GM19468 (cell line): ENCODE data around the gene ABAT.
"Not testable (repeated sequence)": the region's sequence is repeated elsewhere in the genome, so short reads cannot be mapped to it uniquely, and the experiment has no call there.

ENCODE experiments used
- ATAC-seq: cut with Tn5 transposase; IDR thresholded peaks from one replicate; pipeline ENCODE4 v1.9.1; 2021; ENCODE audit warnings: mild to moderate bottlenecking, moderate library complexity, moderate number of reproducible peaks; ENCODE audit not compliant: unreplicated experiment; ENCODE audit errors: extremely low read depth

ABAT gene

GRCh38 chr16:8739151-8739550 is 64.7 kb downstream of the ABAT start:
- no peak for ATAC-seq

GRCh38 chr16:8739989-8740704 is 65.7 kb downstream of the ABAT start:
- no peak for ATAC-seq

- ATAC-seq: no peak
Observed at GRCh38 chr16:8740775-8741355, 66.4 kb downstream of the ABAT start.

GRCh38 chr16:8741636-8742035 is 67.2 kb downstream of the ABAT start:
- ATAC-seq: no peak

- no peak for ATAC-seq
Observed at GRCh38 chr16:8742068-8742467, 67.7 kb downstream of the ABAT start.

- not testable (repeated sequence) for ATAC-seq
Observed at GRCh38 chr16:8748944-8749343, 74.5 kb downstream of the ABAT start.

GRCh38 chr16:8751481-8752311 is 77.3 kb downstream of the ABAT start:
- no peak for ATAC-seq

- no peak for ATAC-seq
Observed at GRCh38 chr16:8752706-8753105, 78.3 kb downstream of the ABAT start.

GRCh38 chr16:8753416-8754054 is 79.1 kb downstream of the ABAT start:
- ATAC-seq: no peak

- no peak for ATAC-seq
Observed at GRCh38 chr16:8756755-8757154, 82.3 kb downstream of the ABAT start.

- ATAC-seq: no peak
Observed at GRCh38 chr16:8758022-8758421, 83.6 kb downstream of the ABAT start.

- ATAC-seq: no peak
Observed at GRCh38 chr16:8760021-8760420, 85.6 kb downstream of the ABAT start.

- ATAC-seq: no peak
Observed at GRCh38 chr16:8761078-8761477, 86.7 kb downstream of the ABAT start.

GRCh38 chr16:8762254-8762653 is 87.8 kb downstream of the ABAT start:
- ATAC-seq: no peak

GRCh38 chr16:8763083-8763482 is 88.7 kb downstream of the ABAT start:
- ATAC-seq: no peak

GRCh38 chr16:8763899-8764298 is 89.5 kb downstream of the ABAT start:
- no peak for ATAC-seq

GRCh38 chr16:8764525-8765250 is 90.3 kb downstream of the ABAT start:
- no peak for ATAC-seq

- no peak for ATAC-seq
Observed at GRCh38 chr16:8767176-8767575, 92.8 kb downstream of the ABAT start.

- ATAC-seq: no peak
Observed at GRCh38 chr16:8768283-8768682, 93.9 kb downstream of the ABAT start.

- no peak for ATAC-seq
Observed at GRCh38 chr16:8768692-8769091, 94.3 kb downstream of the ABAT start.
